Left ventricle myocardium inferior (tissue), 1 donor: Measurements from ENCODE around the gene CHL1. TPM values are rescaled to one million over a fixed set of nuclear protein-coding genes. Genes with fewer than 3 reads are reported as not detected.

Source experiments
- DNase-seq: peaks from one replicate; pipeline ENCODE4 v3.0.0-alpha.2; 2020
- H3K27ac ChIP-seq: fragments of 200-600 bp; replicated peaks from 2 replicates; pipeline ENCODE4 v1.8.0; 2021
- H3K27me3 ChIP-seq: fragments of 200-600 bp; 2 replicates; pipeline ENCODE4 v1.8.0; 2021; ENCODE audit warnings: low read depth
- H3K36me3 ChIP-seq: fragments of 200-600 bp; 2 replicates; pipeline ENCODE4 v1.8.0; 2021
- H3K4me1 ChIP-seq: fragments of 200-600 bp; 2 replicates; pipeline ENCODE4 v1.8.0; 2021
- H3K4me3 ChIP-seq: fragments of 200-600 bp; 2 replicates; pipeline ENCODE4 v1.8.0; 2021; ENCODE audit warnings: mild to moderate bottlenecking, moderate library complexity
- H3K9me3 ChIP-seq: fragments of 200-600 bp; replicated peaks from 2 replicates; pipeline ENCODE4 v1.8.0; 2021
- intact Hi-C: fragments of 100-400 bp; cut with micrococcal nuclease; formaldehyde crosslinking; loops from one replicate; pipeline ENCODE4 v1.11.0; 2022
- total RNA-seq: library from RNA; stranded (reverse); fragmentation: NEBNext Ultra II Directional; extraction: Animal tissue kit (Norgen Biotek cat#: 25700); gene quantifications from one replicate; pipeline ENCODE4 v1.2.1, GENCODE V29; 2021
- TF ChIP-seq, protein P1 (sequence below): fragments of 200-600 bp; IDR thresholded peaks from 2 replicates; pipeline ENCODE4 v1.8.0; 2021; ENCODE audit warnings: antibody characterized with exemption, mild to moderate bottlenecking, borderline replicate concordance
- donor health status: DM: no; HTN: yes; CAD: no; lungs with severe emphysema.

Gene CHL1
- total RNA-seq, 1 donor from 2014 or later = 8.8 TPM

- no peak for DNase-seq
- Histone ChIP-seq H3K4me1 (peaks cover 5% of the 10 kb centered on the region), H3K9me3 (no peaks in the 10 kb centered on the region)
These were observed 46.8 kb downstream of the CHL1 start for GRCh38 chr3:243356-243725.

DNA sequence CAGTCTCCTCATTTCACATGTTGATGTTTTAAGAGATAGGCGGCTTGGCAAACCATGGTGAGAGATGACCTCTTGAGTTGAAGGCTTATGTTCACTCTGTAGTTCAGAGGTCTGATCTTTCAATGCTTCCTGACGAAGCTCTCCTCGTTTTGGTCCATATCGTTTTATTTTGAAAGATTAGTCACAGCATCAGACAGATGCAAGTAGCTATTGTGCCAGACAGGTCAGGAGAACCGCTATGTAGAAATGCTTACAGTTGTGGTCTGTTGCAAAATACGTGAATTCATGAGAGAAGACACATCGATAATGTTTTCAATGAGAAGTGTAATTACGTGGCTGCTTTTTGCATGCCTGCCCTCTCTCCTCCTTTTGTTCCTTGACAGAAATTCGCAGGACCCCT is 47.5 kb downstream of the CHL1 start:
- no peak for DNase-seq
- no peaks in the 10 kb centered on the region for H3K9me3 ChIP-seq
- intact Hi-C loops = no loop called here

More at GRCh38 chr3:243356-243725, 46.8 kb downstream of the CHL1 start:
- Histone ChIP-seq H3K36me3 (no peaks in the 10 kb centered on the region), H3K4me3 (no peak overlapping the region), H3K27me3 (no peaks in the 10 kb centered on the region), H3K27ac (no peak overlapping the region)
- TF ChIP-seq, protein P1, sequence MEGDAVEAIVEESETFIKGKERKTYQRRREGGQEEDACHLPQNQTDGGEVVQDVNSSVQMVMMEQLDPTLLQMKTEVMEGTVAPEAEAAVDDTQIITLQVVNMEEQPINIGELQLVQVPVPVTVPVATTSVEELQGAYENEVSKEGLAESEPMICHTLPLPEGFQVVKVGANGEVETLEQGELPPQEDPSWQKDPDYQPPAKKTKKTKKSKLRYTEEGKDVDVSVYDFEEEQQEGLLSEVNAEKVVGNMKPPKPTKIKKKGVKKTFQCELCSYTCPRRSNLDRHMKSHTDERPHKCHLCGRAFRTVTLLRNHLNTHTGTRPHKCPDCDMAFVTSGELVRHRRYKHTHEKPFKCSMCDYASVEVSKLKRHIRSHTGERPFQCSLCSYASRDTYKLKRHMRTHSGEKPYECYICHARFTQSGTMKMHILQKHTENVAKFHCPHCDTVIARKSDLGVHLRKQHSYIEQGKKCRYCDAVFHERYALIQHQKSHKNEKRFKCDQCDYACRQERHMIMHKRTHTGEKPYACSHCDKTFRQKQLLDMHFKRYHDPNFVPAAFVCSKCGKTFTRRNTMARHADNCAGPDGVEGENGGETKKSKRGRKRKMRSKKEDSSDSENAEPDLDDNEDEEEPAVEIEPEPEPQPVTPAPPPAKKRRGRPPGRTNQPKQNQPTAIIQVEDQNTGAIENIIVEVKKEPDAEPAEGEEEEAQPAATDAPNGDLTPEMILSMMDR = no peak
- intact Hi-C loops = no loop called here

DNA sequence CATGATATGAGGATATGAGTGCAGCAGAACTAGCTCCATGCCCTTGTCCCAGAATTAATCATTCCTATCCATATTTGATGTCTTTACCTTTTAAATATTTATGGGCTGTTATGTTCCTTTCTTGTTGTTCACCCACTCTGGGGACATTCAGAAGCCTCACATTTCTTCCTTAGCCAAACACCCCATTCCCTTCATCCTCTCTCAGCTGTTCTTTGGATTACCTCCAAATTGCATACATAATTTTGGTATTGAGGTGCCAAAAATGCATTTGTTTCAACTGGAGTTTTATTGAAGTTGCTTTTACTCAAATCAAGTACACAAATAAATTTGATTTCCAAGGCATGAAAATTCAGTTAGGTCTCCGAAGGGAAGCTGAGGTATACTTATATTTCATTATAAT is 51.4 kb downstream of the CHL1 start:
- Histone ChIP-seq H3K4me3 (no peak overlapping the region), H3K27ac (no peak overlapping the region), H3K9me3 (no peaks in the 10 kb centered on the region), H3K4me1 (peaks cover 4% of the 10 kb centered on the region), H3K27me3 (no peaks in the 10 kb centered on the region), H3K36me3 (no peaks in the 10 kb centered on the region)
- intact Hi-C loops = no loop called here
- TF ChIP-seq, protein P1 = no peak
- DNase-seq = no peak

More for the DNA sequence above, 47.5 kb downstream of the CHL1 start:
- Histone ChIP-seq H3K4me3 (no peak overlapping the region), H3K4me1 (peaks cover 5% of the 10 kb centered on the region), H3K27me3 (no peaks in the 10 kb centered on the region), H3K27ac (no peak overlapping the region), H3K36me3 (no peaks in the 10 kb centered on the region)
- TF ChIP-seq, protein P1 = no peak

DNA sequence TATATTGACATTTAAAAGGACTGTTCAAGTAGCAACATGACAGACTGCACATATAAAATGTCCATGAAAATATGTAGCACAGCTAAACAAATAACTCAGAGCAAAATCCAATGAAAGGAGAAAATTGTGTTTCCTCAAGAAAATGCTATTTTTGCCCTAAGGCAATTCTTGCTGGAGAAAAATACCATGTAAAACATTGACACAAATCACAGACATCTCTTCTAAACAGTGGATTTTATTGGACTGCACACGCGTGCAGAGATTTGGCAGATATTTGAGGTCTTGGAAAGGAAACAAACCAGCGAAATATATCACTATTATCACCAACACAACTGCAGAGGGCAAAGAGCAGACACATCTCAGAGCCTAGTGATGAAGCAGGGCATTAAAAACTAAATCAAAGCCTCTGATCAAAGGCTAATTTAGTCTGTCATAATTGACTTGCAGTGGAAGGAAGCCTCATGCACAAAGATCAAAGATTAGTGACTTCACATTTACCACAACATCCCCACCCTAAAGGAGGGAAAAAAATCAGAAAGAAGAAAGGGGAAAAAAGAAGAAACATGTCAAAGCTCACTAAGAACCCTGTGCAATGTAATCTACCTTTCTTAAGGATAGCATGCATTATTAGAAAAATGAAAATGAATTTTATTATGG is 52.4 kb downstream of the CHL1 start:
- Histone ChIP-seq H3K9me3 (no peaks in the 10 kb centered on the region), H3K4me1 (no peaks in the 10 kb centered on the region), H3K36me3 (no peaks in the 10 kb centered on the region), H3K27me3 (no peaks in the 10 kb centered on the region), H3K4me3 (no peak overlapping the region), H3K27ac (no peak overlapping the region)
- DNase-seq = no peak
- intact Hi-C loops = no loop called here
- TF ChIP-seq, protein P1 = no peak

GRCh38 chr3:249587-250262 is 53.2 kb downstream of the CHL1 start:
- intact Hi-C loops = no loop called here
- no peaks in the 10 kb centered on the region for H3K27me3 ChIP-seq
- H3K36me3 ChIP-seq = no peaks in the 10 kb centered on the region
- no peak overlapping the region for H3K27ac ChIP-seq
- DNase-seq = no peak
- H3K4me1 ChIP-seq = no peaks in the 10 kb centered on the region
- H3K9me3 ChIP-seq = no peaks in the 10 kb centered on the region
- no peak overlapping the region for H3K4me3 ChIP-seq
- TF ChIP-seq, protein P1 = no peak
